Measurements from ENCODE around the gene CEP104. TPM values are rescaled to one million over a fixed set of nuclear protein-coding genes. Genes with fewer than 3 reads are reported as not detected.

The CEP104 gene
- total RNA-seq, 1 experiment from 2014 or later, result 50.8 TPM

DNA sequence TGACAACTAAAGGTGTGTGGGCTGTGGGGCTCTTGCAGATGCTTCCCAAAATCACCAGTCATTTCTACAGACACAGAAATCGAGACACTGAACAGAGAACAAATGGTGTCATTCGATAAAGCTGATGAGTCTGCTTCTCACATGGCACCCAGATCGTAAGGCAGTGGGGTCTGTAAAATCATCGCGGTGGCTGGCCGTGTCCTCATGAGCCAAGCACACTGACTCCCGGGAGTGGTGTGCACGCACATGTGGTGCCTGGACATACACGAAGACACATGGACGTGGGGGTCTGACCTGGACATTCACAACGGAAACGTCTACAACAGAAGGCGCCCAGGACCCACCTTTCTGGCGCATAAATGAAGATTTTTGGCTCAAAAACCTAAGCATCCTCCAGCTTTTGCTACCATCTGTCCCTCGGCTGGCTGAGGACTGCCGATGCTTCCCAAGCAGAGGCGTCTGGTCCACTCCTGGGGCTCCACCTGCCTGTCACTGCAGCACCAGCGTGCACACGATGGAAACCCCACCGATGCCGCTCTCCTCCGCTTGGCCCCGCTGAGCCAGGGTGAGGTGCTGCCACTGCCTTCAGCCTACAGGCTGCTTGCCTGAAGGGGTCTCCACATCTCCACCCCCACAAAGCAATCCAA is 77.6 kb downstream of the CEP104 start:
- intact Hi-C loops (cut with micrococcal nuclease; ENCODE audit: unreplicated experiment), result no loop called here
- H3K27ac ChIP-seq (ENCODE audit: low read depth, low read length, poor library complexity, severe bottlenecking), result no peak overlapping the region
- H3K4me1 ChIP-seq (ENCODE audit: insufficient read depth, low read length, poor library complexity, severe bottlenecking), result no peaks in the 10 kb centered on the region
- no peak for TF ChIP-seq EZH2 (IDR thresholded peaks at IDR 0.05; ENCODE audit: borderline replicate concordance, low read depth, low read length, poor library complexity, severe bottlenecking)
- TF ChIP-seq, protein P1, sequence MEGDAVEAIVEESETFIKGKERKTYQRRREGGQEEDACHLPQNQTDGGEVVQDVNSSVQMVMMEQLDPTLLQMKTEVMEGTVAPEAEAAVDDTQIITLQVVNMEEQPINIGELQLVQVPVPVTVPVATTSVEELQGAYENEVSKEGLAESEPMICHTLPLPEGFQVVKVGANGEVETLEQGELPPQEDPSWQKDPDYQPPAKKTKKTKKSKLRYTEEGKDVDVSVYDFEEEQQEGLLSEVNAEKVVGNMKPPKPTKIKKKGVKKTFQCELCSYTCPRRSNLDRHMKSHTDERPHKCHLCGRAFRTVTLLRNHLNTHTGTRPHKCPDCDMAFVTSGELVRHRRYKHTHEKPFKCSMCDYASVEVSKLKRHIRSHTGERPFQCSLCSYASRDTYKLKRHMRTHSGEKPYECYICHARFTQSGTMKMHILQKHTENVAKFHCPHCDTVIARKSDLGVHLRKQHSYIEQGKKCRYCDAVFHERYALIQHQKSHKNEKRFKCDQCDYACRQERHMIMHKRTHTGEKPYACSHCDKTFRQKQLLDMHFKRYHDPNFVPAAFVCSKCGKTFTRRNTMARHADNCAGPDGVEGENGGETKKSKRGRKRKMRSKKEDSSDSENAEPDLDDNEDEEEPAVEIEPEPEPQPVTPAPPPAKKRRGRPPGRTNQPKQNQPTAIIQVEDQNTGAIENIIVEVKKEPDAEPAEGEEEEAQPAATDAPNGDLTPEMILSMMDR (conservative IDR thresholded peaks at IDR 0.05; ENCODE audit: low read depth, low read length), result no peak
- H3K36me3 ChIP-seq (ENCODE audit: insufficient read depth, low read length, poor library complexity, severe bottlenecking), result peaks cover 55% of the 10 kb centered on the region
- ChIA-PET POLR2A (ENCODE audit: low non-redundant PET) (no interaction called here), CTCF (no interaction called here)
- H3K9me3 ChIP-seq (ENCODE audit: low read depth, low read length, poor library complexity, severe bottlenecking), result no peaks in the 10 kb centered on the region
- H3K4me3 ChIP-seq (ENCODE audit: low read depth, low read length, poor library complexity, severe bottlenecking), result no peak overlapping the region
- BruUV-seq (replicated peaks), result no TSS peak
- DNase-seq (ENCODE audit: low spot score), result no peak
- no peaks in the 10 kb centered on the region for H3K27me3 ChIP-seq (replicated peaks; ENCODE audit: insufficient read depth, low read depth, low read length, poor library complexity)

DNA sequence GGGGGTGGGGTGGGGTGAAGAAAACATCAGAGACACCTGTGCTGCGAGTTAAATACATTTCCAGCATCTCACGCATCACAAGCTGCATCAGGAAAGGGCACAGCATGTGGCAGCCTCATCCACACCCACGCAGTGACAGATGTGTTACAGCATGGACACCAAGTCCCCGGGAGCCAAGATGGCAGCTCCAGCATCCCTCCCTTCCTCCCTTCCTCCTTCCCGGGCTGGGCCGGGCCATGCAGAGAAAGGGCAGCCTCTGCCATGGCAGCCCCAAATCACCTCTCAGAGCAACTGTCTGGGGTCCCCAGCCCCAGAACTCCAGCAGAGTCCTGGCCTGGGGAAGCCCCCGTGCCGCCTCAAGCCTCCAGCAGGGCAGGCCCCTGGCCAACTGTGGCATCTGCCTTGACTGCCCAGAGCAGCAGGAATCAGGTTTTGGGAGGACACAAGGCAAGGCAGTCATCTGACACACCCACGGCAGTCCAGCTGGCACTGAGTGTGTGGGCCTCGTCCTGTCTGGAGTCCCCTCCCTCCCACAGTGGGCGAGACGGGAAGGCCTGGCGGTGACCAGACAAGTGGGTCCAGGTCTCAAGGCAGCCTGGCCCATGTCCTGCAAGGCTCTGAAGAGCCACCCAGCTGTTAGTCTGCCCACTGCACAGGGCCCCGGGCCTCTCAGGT is 78.3 kb downstream of the CEP104 start:
- Histone ChIP-seq H3K27me3 (replicated peaks; ENCODE audit: insufficient read depth, low read depth, low read length, poor library complexity) (no peaks in the 10 kb centered on the region), H3K4me3 (ENCODE audit: low read depth, low read length, poor library complexity, severe bottlenecking) (no peak overlapping the region), H3K9me3 (ENCODE audit: low read depth, low read length, poor library complexity, severe bottlenecking) (no peaks in the 10 kb centered on the region), H3K4me1 (ENCODE audit: insufficient read depth, low read length, poor library complexity, severe bottlenecking) (no peaks in the 10 kb centered on the region), H3K27ac (ENCODE audit: low read depth, low read length, poor library complexity, severe bottlenecking) (peak overlapping the region; percentile 30), H3K36me3 (ENCODE audit: insufficient read depth, low read length, poor library complexity, severe bottlenecking) (peaks cover 49% of the 10 kb centered on the region)
- TF ChIP-seq EZH2 (IDR thresholded peaks at IDR 0.05; ENCODE audit: borderline replicate concordance, low read depth, low read length, poor library complexity, severe bottlenecking), result no peak
- TF ChIP-seq, protein P1 (conservative IDR thresholded peaks at IDR 0.05; ENCODE audit: low read depth, low read length), result no peak
- no TSS peak for BruUV-seq (replicated peaks)
- CTCF ChIA-PET, result no interaction called here
- POLR2A ChIA-PET (ENCODE audit: low non-redundant PET), result no interaction called here
- peak; percentile 65 for DNase-seq (ENCODE audit: low spot score)
- intact Hi-C loops (cut with micrococcal nuclease; ENCODE audit: unreplicated experiment), result no loop called here

DNA sequence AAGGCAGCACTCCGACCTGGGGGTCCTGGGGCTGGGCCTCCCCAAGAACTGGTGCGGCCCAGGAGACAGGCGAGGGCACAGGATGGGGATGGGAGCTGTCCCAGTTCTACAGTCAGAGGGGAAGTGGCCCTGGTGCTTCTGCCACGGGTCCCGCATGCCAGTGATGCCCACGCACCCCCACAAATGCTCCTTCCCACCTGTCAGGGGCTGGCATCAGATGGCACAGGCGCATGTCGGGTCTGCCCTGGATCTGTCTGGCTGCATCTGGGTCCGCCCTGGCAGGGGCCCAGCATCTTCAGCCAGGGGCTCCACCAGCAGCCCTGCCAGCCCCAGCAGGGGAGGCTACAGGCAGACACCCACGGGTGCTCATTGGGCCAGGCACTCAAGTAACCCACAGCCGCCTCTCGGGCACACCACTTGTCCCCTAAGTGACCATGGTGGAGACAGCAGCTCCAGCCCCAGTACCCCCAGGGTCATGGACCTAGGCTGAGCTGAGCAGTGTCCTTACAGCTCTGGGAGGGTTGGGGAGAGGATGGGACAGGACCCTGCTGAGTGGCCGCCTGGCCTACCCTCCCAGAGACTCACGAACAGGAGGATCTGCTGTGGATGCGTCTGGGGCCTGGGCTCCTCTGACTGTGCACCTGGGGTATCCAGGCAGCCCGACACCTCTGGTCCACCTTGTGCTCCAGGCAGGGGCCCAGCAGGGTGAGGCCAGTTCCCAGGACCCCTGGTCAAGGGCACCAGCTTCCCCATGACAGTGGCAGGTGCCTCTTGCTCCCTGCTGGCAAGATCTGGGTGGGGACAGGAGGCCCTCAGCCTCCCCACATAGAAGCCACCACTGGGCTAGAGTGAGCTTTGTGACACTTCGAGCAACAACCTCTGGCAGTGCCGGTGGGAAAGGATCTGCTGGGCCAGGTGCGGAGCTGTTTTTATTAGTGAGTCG is 79.1 kb downstream of the CEP104 start:
- H3K4me1 ChIP-seq (ENCODE audit: insufficient read depth, low read length, poor library complexity, severe bottlenecking), result no peaks in the 10 kb centered on the region
- intact Hi-C loops (cut with micrococcal nuclease; ENCODE audit: unreplicated experiment), result no loop called here
- peaks cover 43% of the 10 kb centered on the region for H3K36me3 ChIP-seq (ENCODE audit: insufficient read depth, low read length, poor library complexity, severe bottlenecking)
- ChIA-PET POLR2A (ENCODE audit: low non-redundant PET) (no interaction called here), CTCF (no interaction called here)
- no TSS peak for BruUV-seq (replicated peaks)
- TF ChIP-seq, protein P1 (conservative IDR thresholded peaks at IDR 0.05; ENCODE audit: low read depth, low read length), result no peak
- TF ChIP-seq EZH2 (IDR thresholded peaks at IDR 0.05; ENCODE audit: borderline replicate concordance, low read depth, low read length, poor library complexity, severe bottlenecking), result no peak
- H3K27me3 ChIP-seq (replicated peaks; ENCODE audit: insufficient read depth, low read depth, low read length, poor library complexity), result no peaks in the 10 kb centered on the region
- peak overlapping the region; percentile 30 for H3K27ac ChIP-seq (ENCODE audit: low read depth, low read length, poor library complexity, severe bottlenecking)
- H3K4me3 ChIP-seq (ENCODE audit: low read depth, low read length, poor library complexity, severe bottlenecking), result no peak overlapping the region
- no peak for DNase-seq (ENCODE audit: low spot score)
- H3K9me3 ChIP-seq (ENCODE audit: low read depth, low read length, poor library complexity, severe bottlenecking), result no peaks in the 10 kb centered on the region
